ENCODE results near the gene SNW1. TPM values are rescaled to one million over a fixed set of nuclear protein-coding genes. Genes with fewer than 3 reads are reported as not detected.

The SNW1 gene
- total RNA-seq, 3 donors from 2014 or later, result 48.3 to 58.2 (median 54.4) TPM

GRCh38 chr14:77681196-77682157, 79.5 kb downstream of the SNW1 start:
- peak overlapping the region in 1 of 2 donors; percentile 13 for H3K27ac ChIP-seq
- intact Hi-C loops (cut with DNase I; ENCODE audit: low total_unique reads), result no loop called here

GRCh38 chr14:77674931-77675330, 86.0 kb downstream of the SNW1 start:
- H3K27me3 ChIP-seq, result no peaks in the 10 kb centered on the region
- H3K36me3 ChIP-seq, result no peaks in the 10 kb centered on the region
- H3K4me1 ChIP-seq, result no peaks in the 10 kb centered on the region
- H3K4me3 ChIP-seq, result no peak overlapping the region
- H3K9me3 ChIP-seq, result no peaks in the 10 kb centered on the region
- TF ChIP-seq POLR2AphosphoS5 (IDR thresholded peaks at IDR 0.05) (no peak), POLR2A (IDR thresholded peaks at IDR 0.05) (no peak), CTCF (IDR thresholded peaks at IDR 0.05) (no peak)
- intact Hi-C loops (cut with DNase I; ENCODE audit: low total_unique reads), result no loop called here
- no peak for DNase-seq (ENCODE audit: low spot score in 2 of 2)
- H3K27ac ChIP-seq, result no peak overlapping the region

More at GRCh38 chr14:77681196-77682157, 79.5 kb downstream of the SNW1 start:
- Histone ChIP-seq H3K27me3 (no peaks in the 10 kb centered on the region), H3K4me1 (no peaks in the 10 kb centered on the region), H3K9me3 (no peaks in the 10 kb centered on the region), H3K4me3 (no peak overlapping the region), H3K36me3 (no peaks in the 10 kb centered on the region)
- DNase-seq (ENCODE audit: low spot score in 2 of 2), result no peak
- TF ChIP-seq POLR2A (IDR thresholded peaks at IDR 0.05) (no peak), CTCF (IDR thresholded peaks at IDR 0.05) (no peak), POLR2AphosphoS5 (IDR thresholded peaks at IDR 0.05) (no peak)

GRCh38 chr14:77673193-77673592, 87.8 kb downstream of the SNW1 start:
- DNase-seq (ENCODE audit: low spot score in 2 of 2), result no peak
- H3K27me3 ChIP-seq, result no peaks in the 10 kb centered on the region
- no peak overlapping the region for H3K4me3 ChIP-seq
- no peaks in the 10 kb centered on the region for H3K36me3 ChIP-seq
- no peaks in the 10 kb centered on the region for H3K4me1 ChIP-seq
- H3K9me3 ChIP-seq, result no peaks in the 10 kb centered on the region
- H3K27ac ChIP-seq, result no peak overlapping the region
- no peak for TF ChIP-seq POLR2AphosphoS5 (IDR thresholded peaks at IDR 0.05)
- TF ChIP-seq POLR2A (IDR thresholded peaks at IDR 0.05), result no peak
- TF ChIP-seq CTCF (IDR thresholded peaks at IDR 0.05), result no peak
- intact Hi-C loops (cut with DNase I; ENCODE audit: low total_unique reads), result no loop called here

Other genes starting within 250 kb of the SNW1 start
- 10 to 100 TPM; 31.2 to 47.2 (median 42.6) TPM for gene SPTLC2, start 144.5 kb downstream of the SNW1 start, total RNA-seq
- gene ALKBH1, start 53.1 kb downstream of the SNW1 start, total RNA-seq, result 10 to 100 TPM in 2 of 3 donors, 1 to 10 TPM in 1; 5.6 to 17.0 (median 12.8) TPM
- gene SLIRP, start 53.1 kb downstream of the SNW1 start, total RNA-seq, result 100 to 1,000 TPM; 101 to 156 (median 153) TPM
- gene ADCK1, start 39.0 kb upstream of the SNW1 start, total RNA-seq, result 1 to 10 TPM; 4.6 to 8.3 (median 4.9) TPM

All from breast epithelium (tissue), 4 donors.